GM18870 (cell line): ENCODE results near the gene MED1.
"Not testable (repeated sequence)": the region's sequence is repeated elsewhere in the genome, so short reads cannot be mapped to it uniquely, and the experiment has no call there.

Experiments
- ATAC-seq: cut with Tn5 transposase; IDR thresholded peaks from one replicate; pipeline ENCODE4 v1.9.1; 2021; ENCODE audit warnings: moderate library complexity; ENCODE audit not compliant: unreplicated experiment

Gene MED1

DNA sequence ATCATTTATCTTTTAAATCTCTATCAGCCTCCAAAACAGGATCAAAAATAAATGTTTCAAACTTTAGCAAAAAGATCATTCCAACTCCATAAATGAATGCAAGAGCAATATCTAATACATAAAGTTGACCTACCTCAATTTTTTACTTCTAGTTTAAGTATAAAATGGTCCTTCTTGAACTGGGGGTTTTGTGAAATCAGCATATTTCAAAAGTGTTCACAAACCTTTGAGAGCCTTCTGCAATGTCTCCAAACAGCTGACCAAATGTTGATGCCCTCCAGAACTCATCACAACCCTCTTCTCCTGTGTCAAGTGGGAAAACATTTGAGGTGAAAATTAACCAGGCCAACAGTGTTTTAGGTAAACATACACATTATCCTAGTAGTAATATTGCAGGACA lies 7.7 kb downstream of the MED1 start:
- no peak for ATAC-seq

GRCh38 chr17:39439868-39440267 lies 11.2 kb downstream of the MED1 start:
- ATAC-seq: not testable (repeated sequence)

- ATAC-seq: no peak
These were observed 21.5 kb downstream of the MED1 start for GRCh38 chr17:39429600-39429999.

- ATAC-seq: no peak
These were observed 34.9 kb downstream of the MED1 start for GRCh38 chr17:39416141-39416540.

DNA sequence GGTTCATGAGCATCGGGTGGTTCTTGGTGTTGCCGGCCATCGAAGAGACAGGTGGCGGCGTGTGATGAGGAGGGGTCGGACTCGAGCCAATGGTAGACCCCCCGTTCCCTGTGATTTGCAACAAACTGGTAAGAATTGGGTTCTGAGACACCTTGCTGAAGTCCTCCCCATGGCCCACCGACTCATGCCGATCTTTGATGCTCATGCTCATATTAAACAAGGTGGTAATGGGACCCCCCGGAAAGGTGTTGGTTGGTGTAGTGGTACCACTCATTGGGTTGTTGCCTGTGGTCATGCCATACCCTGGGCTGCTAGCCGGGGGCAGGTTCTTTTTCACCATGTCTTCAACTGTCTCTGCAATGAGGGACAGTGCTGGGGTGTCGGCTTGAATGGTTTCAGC lies 40.8 kb downstream of the MED1 start:
- ATAC-seq: no peak

GRCh38 chr17:39408360-39408759 lies 42.7 kb downstream of the MED1 start:
- no peak for ATAC-seq

DNA sequence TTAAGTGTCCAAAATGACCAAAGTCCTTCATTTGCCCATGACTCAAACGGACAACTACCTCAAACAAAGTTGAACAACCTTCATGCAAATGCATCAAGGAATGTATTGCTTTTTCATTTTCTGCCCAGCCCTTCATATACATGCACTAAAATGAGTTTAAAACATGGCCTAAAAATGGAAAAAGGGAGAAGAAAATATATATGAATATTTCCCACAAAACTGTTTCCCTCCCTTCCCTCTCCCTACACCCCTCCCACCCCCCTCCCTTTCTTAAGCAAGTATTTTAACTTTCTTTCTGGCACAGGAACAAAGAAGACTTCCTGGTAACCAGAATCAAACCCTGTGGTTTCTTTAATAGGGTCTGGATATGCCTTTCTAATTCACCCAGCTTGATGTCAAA lies 44.1 kb downstream of the MED1 start:
- ATAC-seq: no peak

GRCh38 chr17:39405436-39405835 lies 45.6 kb downstream of the MED1 start:
- ATAC-seq: no peak

DNA sequence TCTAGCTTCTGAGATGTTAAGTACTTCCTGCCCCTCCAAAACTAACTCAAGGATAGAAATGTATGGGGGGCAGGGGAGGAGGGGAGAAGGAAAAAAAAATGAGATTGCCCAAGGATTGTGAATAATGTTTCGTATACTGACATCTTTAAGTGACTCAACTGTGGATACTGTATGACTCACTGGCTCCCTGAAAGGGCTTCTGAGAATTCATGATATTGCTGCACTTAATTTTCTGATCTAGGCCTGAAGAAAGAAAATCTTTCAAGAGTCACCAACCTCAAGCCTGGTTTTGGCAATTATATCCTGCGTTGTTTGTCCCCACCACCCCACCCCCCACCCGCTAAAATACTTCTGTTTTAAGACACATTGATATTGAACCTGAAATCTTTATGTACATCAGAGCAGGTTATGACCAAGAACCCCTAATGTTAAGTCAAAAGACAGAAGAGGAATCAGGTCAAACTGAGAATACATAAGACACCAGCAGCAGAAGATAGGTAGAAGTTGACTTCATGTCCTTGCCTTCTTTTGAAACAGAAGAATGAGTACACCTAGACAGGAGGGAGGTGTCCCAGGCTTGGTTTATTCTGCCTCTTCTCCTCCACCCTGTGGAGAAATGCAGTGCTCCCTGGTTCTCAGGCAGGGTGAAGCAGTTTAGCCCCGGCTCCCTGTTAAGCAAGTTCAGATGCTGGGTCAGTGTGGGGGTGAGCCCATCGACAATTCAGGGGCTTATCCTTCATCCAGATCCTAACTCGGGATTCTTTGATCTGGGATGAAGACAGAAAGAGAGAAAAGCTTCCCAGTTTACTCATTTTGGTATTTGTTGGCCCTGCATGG lies 46.3 kb downstream of the MED1 start:
- ATAC-seq: no peak

DNA sequence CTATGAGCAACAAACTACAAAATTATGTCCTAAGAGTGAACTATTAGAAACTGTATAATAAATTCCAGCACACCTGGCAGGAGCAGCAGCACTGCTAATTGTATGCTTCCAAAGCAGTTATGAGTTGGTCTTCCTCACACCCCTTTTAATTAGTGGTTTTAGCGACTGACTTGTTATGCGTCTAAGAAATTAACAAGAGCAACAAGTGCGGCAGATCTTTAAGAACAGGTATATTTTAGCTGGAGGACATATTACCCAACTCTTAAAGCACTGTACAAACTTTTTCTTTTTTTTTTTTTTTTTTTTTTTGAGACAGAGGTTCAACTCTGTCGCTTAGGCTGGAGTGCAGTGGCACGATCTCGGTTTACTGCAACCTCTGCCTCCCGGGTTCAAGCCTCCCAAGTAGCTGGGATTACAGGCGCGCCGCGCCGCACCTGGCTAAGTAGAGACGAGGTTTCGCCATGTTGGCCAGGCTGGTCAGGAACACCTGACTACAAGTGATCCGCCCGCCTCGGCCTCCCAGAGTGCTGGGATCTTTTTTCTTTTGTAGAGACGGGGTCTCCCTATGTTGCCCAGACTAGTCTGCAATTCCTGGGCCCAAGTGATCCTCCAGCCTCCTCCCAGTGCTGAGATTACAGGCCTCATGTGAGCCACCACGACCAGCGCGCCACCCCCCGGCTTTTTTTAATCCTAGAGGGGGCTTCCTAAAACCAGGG lies 48.0 kb downstream of the MED1 start:
- ATAC-seq: no peak

DNA sequence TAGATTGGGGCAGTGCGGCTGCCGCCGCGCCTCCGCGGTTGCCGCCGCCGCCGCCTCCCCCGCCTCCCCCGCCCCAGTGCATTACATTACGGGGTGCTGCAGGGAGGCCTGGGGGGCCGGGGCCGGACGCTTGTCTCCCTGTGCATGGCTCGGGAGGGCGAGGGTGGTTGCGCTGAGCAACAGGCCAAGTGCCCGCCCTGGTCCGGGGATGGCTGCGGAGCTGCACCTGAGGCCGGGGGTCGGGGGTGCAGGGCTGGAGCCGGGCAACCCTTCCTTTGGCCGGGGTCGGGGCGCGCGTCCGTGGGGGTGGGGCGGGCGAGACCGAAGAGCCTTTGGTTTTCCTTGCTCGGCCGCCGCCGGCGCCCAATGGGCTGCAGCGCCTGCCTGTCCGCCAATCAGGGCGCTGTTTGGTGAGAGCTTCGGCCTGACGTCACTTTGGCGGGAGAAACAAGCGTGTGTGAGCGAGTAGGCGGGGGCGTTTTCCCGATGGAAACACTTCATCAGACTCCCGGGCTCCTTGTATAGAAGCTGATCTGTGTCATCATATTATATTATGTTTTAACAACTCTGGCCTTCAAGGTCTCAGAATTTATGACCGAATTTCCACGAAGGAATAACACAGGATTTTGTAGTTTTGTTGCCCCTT lies 48.7 kb downstream of the MED1 start:
- ATAC-seq: no peak

DNA sequence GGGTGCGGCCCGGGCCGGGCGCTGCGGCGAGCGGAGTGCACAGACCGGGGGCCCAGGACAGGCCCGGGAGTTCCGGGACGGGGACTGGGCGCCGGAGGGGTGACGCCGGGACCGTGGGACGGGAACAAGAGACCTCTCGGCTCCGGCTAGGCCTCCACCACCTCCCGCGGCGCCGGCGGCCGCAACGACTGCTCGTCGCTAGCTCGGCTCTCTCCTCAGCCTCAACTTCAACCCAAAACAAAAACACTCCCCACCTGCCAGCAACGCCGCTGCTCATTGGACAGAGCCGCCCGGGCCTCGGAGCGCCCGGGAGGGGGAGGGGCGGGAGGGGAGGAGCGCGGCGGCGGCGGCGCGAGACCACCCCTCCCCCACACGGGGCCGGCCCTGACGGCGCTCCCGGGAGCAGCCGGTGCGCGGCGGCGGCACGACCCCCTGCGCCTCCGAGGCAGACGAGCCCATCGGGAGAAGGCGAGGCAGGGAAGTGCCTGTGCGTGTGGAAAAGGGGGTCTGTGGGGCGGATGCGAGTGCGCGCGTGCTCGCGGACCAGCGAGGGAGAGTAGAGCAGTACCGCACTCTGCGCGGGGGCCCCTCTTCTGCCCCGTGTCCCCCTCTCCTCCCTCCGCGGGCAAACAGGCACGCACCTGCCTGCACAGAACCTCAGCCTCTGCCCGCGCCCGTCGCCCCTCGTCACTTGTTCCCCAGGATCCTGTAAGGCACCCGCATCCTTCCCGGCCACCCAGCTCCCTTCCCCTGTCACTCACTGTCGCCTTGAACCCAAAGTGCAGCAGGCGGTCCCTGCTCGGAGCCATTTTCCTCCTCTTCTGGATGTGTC lies 49.4 kb downstream of the MED1 start, which contains the start of gene FBXL20:
Gene FBXL20, minus strand, starts transcription at position 215 of the 832 bp plus-strand sequence. CDS start 224 bp downstream, outside the sequence.
- ATAC-seq: no peak

DNA sequence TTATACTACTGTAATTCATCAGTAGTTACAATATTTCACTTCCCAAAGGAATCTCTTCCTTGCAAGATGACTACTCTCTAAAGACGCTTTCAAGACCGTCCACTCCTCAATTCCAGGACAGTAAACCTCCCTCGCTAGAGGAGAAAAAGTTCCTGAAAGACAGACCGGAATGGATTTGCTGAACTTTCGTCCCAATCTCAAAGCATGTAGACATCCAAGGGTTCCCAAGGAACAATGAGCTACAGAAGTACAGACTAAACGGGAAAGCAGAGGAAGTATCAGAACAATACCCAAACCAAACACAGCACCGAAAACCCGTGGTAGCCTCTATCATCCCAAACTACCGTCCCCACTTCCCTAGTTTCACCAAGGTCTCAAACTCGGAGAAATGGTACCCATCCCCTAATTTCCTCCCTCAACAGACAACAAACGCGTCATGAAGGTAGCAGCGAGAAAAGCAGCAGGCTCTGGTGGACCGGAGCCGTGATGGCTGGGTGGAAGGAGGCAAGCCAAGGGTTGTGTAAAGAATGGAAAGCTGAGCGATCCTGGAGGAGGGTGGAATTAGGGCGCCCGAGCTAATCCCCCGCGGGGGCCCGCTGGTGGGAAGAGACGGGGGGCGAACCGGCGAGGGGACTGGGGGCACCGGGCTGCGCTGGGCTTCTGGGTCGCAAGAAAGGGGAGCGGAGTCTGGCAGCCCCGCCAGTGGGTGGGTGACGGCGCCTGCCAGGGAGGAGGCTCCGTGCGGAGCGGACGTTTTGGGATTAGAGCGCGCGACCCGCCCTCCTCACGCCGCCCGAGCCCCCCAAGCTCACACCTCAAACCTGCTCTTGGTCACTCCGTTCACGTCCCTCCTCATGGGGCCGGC lies 50.3 kb downstream of the MED1 start:
- ATAC-seq: no peak

- ATAC-seq: no peak
These were observed 51.3 kb downstream of the MED1 start for GRCh38 chr17:39399791-39400190.

GRCh38 chr17:39393736-39394135 lies 57.3 kb downstream of the MED1 start:
- no peak for ATAC-seq

DNA sequence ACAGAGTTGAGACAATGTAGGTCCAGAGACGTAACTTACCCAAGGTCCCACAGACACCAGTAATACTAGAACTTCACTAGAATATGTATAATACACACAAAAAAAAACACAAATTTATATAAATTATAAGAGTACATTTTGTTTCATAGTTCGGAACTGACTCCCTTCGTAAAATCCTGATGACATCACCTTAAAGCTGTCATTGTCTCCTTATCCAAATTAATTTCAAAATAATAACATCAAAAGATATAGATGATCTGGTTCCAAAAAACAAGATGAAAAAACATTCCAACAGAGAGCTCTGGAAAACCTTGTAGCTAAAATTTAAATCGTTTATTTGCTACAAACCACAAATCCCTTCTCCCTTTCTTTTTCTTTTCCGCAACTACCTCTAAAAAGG lies 59.6 kb downstream of the MED1 start:
- no peak for ATAC-seq

DNA sequence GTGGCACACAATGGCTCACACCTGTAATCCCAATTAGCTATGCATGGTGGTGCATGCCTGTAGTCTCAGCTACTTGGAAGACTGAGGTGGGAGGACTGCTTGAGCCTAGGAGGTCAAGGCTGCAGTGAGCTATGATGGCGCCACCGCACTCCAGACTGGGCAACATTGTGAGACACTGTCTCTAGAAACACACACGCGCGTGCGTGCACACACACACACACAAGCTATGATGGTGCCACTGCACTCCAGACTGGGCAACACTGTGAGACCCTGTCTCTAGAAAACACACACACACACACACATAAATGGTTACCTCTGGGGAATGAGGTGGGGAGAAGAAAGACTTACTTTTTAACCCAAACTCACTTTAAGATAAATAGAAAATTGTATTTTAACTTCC lies 66.0 kb downstream of the MED1 start:
- ATAC-seq: no peak

GRCh38 chr17:39380144-39380543 lies 70.9 kb downstream of the MED1 start:
- no peak for ATAC-seq

DNA sequence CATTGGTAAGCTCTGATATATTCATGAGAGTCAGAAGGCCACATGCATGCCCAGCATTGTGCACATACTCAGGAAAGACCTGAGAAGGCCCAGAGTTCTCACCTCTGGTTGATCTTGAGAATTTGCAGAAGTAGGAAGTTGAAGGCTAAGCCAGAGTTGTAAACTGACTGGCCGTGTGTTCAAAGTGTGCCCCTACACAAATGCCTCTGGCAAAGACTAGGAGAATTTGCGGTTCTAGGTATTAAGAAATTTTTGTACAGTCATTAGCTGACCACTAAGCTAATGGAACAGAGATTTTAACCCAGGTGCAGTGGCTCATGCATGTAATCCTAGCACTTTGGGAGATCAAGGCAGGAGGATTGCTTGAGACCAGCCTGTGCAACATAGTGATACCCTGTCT lies 74.6 kb downstream of the MED1 start:
- ATAC-seq: no peak

- not testable (repeated sequence) for ATAC-seq
These were observed 83.3 kb downstream of the MED1 start for GRCh38 chr17:39367805-39368204.
